ENCODE data around the gene HELZ2.

DNA sequence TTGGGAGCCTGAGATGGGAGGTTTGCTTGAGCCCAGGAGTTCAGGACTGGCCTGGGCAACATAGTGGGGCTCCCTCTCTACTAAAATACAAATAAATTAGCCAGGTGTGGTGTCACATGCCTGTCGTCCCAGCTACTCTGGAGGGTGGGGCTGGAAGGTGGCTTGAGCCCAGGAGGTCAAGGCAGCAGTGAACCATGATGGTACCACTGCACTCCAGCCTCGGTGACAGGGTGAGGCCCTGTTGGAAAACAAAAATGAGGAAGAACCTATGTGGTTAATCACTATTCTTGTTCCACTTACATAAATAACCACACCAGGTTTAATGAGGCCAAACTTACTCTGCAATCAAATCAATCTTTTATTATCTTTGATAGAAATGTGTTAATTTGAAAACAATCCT, 48.1 kb downstream of the HELZ2 start:
- no peak for TF ChIP-seq ATF1 (CRISPR knock-in tag; IDR thresholded peaks at IDR 0.05)
- TF ChIP-seq, protein P1, sequence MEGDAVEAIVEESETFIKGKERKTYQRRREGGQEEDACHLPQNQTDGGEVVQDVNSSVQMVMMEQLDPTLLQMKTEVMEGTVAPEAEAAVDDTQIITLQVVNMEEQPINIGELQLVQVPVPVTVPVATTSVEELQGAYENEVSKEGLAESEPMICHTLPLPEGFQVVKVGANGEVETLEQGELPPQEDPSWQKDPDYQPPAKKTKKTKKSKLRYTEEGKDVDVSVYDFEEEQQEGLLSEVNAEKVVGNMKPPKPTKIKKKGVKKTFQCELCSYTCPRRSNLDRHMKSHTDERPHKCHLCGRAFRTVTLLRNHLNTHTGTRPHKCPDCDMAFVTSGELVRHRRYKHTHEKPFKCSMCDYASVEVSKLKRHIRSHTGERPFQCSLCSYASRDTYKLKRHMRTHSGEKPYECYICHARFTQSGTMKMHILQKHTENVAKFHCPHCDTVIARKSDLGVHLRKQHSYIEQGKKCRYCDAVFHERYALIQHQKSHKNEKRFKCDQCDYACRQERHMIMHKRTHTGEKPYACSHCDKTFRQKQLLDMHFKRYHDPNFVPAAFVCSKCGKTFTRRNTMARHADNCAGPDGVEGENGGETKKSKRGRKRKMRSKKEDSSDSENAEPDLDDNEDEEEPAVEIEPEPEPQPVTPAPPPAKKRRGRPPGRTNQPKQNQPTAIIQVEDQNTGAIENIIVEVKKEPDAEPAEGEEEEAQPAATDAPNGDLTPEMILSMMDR (IDR thresholded peaks at IDR 0.05): no peak
